Calu3 (cell line): ENCODE results near the gene URI1. TPM values are rescaled to one million over a fixed set of nuclear protein-coding genes. Genes with fewer than 3 reads are reported as not detected.

Experiments used
- BruUV-seq: library from RNA; stranded (reverse); fragments of 400-500 nt; replicated peaks from 2 replicates; lab custom pipeline; 2021; lab: Mats Ljungman, UMichigan
- CTCF ChIA-PET: fragments of 300-600 bp; sonication (Branson Sonifier 250); formaldehyde crosslinking; loops from one replicate; lab custom pipeline; 2022; ENCODE audit warnings: antibody characterized with exemption; lab: Charles Lee
- DNase-seq: peaks from one replicate; pipeline ENCODE4 v3.0.0; 2022
- H3K27ac Mint-ChIP-seq: one replicate; pipeline ENCODE4 v1.8.0; 2022; ENCODE audit warnings: mixed read lengths; ENCODE audit not compliant: unreplicated experiment
- H3K27me3 Mint-ChIP-seq: one replicate; pipeline ENCODE4 v1.8.0; 2022; ENCODE audit warnings: mixed read lengths; ENCODE audit not compliant: unreplicated experiment
- H3K36me3 Mint-ChIP-seq: one replicate; pipeline ENCODE4 v1.8.0; 2022; ENCODE audit warnings: mild to moderate bottlenecking, moderate library complexity, mixed read lengths; ENCODE audit not compliant: insufficient read depth, unreplicated experiment
- H3K4me1 Mint-ChIP-seq: one replicate; pipeline ENCODE4 v1.8.0; 2022; ENCODE audit warnings: mild to moderate bottlenecking, low read depth, mixed read lengths; ENCODE audit not compliant: unreplicated experiment
- H3K4me3 Mint-ChIP-seq: one replicate; pipeline ENCODE4 v1.8.0; 2022; ENCODE audit warnings: mild to moderate bottlenecking, low read depth, moderate library complexity, mixed read lengths; ENCODE audit not compliant: unreplicated experiment
- H3K9me3 Mint-ChIP-seq: one replicate; pipeline ENCODE4 v1.8.0; 2022; ENCODE audit warnings: low read depth, mixed read lengths; ENCODE audit not compliant: unreplicated experiment
- CTCF ChIP-seq: fragments of 200-600 bp; IDR thresholded peaks from one replicate; pipeline ENCODE4 v1.8.0; 2022; ENCODE audit warnings: antibody characterized with exemption; ENCODE audit not compliant: unreplicated experiment
- intact Hi-C: fragments of 100-400 bp; cut with micrococcal nuclease; formaldehyde crosslinking; loops from one replicate; pipeline ENCODE4 v1.10.0; 2022; ENCODE audit not compliant: unreplicated experiment
- total RNA-seq: library from RNA; stranded (reverse); gene quantifications from 2 replicates; pipeline ENCODE4 v1.2.3, GENCODE V29; 2022

Gene URI1
- total RNA-seq, 1 experiment from 2014 or later: 50.6 TPM

DNA sequence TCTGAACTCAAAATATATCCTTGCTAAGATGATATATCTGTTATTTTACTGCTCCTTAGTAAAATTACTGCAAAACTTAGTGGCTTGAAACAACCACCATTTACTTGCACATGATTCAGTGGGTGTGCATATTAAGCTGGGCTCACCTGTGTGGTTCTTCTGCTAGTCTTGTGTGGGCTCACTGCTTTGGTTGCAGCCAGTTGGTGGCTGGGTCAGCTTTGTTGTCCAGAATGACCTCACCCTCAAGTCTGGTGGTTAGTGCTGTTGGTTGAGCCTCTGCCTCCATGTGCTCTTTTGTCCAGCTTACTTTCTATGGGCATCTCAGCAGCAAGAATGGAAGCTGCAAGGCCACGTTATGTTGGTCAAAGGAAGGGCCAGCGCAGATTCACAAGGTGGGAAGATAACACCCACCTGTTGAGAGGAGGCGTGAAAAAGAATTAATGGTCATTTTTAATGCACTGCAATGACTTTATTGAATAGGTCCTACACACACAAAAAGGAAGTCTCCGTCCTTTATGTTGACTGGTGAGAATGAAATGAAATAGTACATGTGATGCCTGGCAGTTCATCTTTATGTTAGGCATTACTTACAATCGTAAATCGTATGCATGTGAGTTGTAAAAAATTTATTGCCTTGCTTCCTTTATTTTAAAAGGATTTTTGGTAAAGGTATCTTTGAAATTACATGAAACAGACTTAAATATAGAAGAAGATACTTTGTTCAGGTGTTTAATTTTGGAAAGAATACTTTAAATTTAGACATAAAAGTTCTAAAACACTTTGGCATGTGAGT lies 34.3 kb downstream of the URI1 start:
- intact Hi-C loops: no loop called here
- no peaks in the 10 kb centered on the region for H3K4me1 Mint-ChIP-seq
- H3K27ac Mint-ChIP-seq: no peak overlapping the region
- H3K27me3 Mint-ChIP-seq: no peaks in the 10 kb centered on the region
- H3K36me3 Mint-ChIP-seq: no peaks in the 10 kb centered on the region
- CTCF ChIA-PET: interaction anchor here (0.7 kb wide), 1 partner anchor 42 kb away, joined by 3 read pairs; no protein-coding TSS in a partner anchor
- BruUV-seq: no TSS peak
- H3K9me3 Mint-ChIP-seq: peaks cover 2% of the 10 kb centered on the region
- no peak overlapping the region for H3K4me3 Mint-ChIP-seq
- DNase-seq: no peak
- no peak for TF ChIP-seq CTCF

GRCh38 chr19:29978080-29978479 lies 36.0 kb downstream of the URI1 start:
- H3K27ac Mint-ChIP-seq: no peak overlapping the region
- DNase-seq: no peak
- TF ChIP-seq CTCF: no peak
- CTCF ChIA-PET: no interaction called here
- intact Hi-C loops: no loop called here
- no TSS peak for BruUV-seq
- peaks cover 2% of the 10 kb centered on the region for H3K9me3 Mint-ChIP-seq
- no peaks in the 10 kb centered on the region for H3K36me3 Mint-ChIP-seq
- H3K4me1 Mint-ChIP-seq: no peaks in the 10 kb centered on the region
- no peaks in the 10 kb centered on the region for H3K27me3 Mint-ChIP-seq
- H3K4me3 Mint-ChIP-seq: no peak overlapping the region

DNA sequence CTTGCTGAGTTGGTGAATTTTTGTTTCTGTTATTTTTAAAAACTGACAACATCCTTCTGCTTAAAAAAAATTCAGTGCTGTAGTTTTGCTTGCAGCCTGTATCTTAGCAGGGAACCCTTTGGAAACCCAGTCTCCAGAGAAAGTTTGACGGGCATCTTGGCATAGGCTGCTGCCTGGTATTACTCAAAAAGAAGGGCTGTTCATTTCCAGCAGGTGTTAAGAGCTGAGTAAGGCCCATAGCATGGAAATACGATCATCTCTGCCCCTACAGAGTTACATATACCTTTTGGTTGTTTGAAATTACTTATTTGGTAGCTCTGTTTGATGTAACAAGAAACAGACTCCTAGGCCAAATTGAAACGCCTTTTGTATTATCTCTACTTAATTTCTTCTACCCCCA lies 41.5 kb downstream of the URI1 start:
- Mint-ChIP-seq H3K36me3 (no peaks in the 10 kb centered on the region), H3K4me3 (no peak overlapping the region), H3K4me1 (no peaks in the 10 kb centered on the region), H3K27ac (no peak overlapping the region), H3K27me3 (no peaks in the 10 kb centered on the region), H3K9me3 (no peaks in the 10 kb centered on the region)
- CTCF ChIA-PET: no interaction called here
- BruUV-seq: no TSS peak
- no peak for TF ChIP-seq CTCF
- DNase-seq: no peak
- intact Hi-C loops: loop anchor here (5.0 kb wide), 1 partner anchor 44 kb away; no protein-coding TSS in a partner anchor

GRCh38 chr19:29985196-29985595 lies 43.2 kb downstream of the URI1 start:
- Mint-ChIP-seq H3K4me1 (no peaks in the 10 kb centered on the region), H3K36me3 (no peaks in the 10 kb centered on the region), H3K9me3 (no peaks in the 10 kb centered on the region), H3K27me3 (no peaks in the 10 kb centered on the region), H3K27ac (no peak overlapping the region), H3K4me3 (no peak overlapping the region)
- no peak for TF ChIP-seq CTCF
- BruUV-seq: no TSS peak
- DNase-seq: no peak
- CTCF ChIA-PET: no interaction called here
- intact Hi-C loops: no loop called here
